SK-N-SH (cell line): ENCODE results near the gene NUDT12. TPM values are rescaled to one million over a fixed set of nuclear protein-coding genes. Genes with fewer than 3 reads are reported as not detected.

Experiments
- CTCF ChIA-PET: fragments of 300-600, 350-600 bp; formaldehyde crosslinking; extraction: SDS; loops from one replicate; lab custom pipeline; 2021; lab: Yijun Ruan, JAX
- POLR2A ChIA-PET: fragments of 350-600 bp; sonication (Branson Sonifier 250); formaldehyde crosslinking; extraction: SDS; loops from one replicate; lab custom pipeline; 2020; ENCODE audit warnings: antibody characterized with exemption, inconsistent platforms; lab: Yijun Ruan, JAX
- DNase-seq: peaks from one replicate; pipeline ENCODE4 v3.0.0; 2012
- H2AFZ ChIP-seq: fragments of 200-600 bp; sonication (generic); 2 replicates; pipeline ENCODE4 v1.8.1; 2016; ENCODE audit warnings: antibody characterized with exemption, mild to moderate bottlenecking, low read depth
- H3F3A ChIP-seq: fragments of 200-600 bp; sonication (generic); replicated peaks from 2 replicates; pipeline ENCODE3; 2016; ENCODE audit warnings: antibody characterized with exemption, mild to moderate bottlenecking; ENCODE audit not compliant: insufficient read depth
- H3K27ac ChIP-seq, 2 experiments: fragments of 200-500 bp in 1 of 2; fragments of 200-600 bp in 1 of 2; sonication (Bioruptor generic) in 1 of 2; sonication (generic), shearing (Covaris generic) in 1 of 2; 2 replicates each; pipeline versions ENCODE4 v1.5.1 to v1.6.1; 2014 to 2016; ENCODE audit warnings: low read depth in 2 of 2, inconsistent platforms in 1 of 2, low read length in 1 of 2, mild to moderate bottlenecking in 1 of 2, mixed read lengths in 1 of 2
- H3K27me3 ChIP-seq: fragments of 200-600 bp; sonication (generic), shearing (Covaris generic); 2 replicates; pipeline ENCODE4 v1.6.1; 2016; ENCODE audit warnings: mixed run types; ENCODE audit not compliant: insufficient read depth
- H3K36me3 ChIP-seq, 2 experiments: fragments of 200-500 bp in 1 of 2; fragments of 200-600 bp in 1 of 2; sonication (Bioruptor generic) in 1 of 2; sonication (generic) in 1 of 2; replicated peaks in 1 of 2; 2 replicates each; pipeline versions ENCODE3 to v1.5.1; 2014 to 2016; ENCODE audit warnings: low read length in 1 of 2, mild to moderate bottlenecking in 1 of 2; ENCODE audit not compliant: insufficient read depth in 2 of 2, control insufficient read depth in 1 of 2
- H3K4me1 ChIP-seq, 2 experiments: fragments of 200-500 bp in 1 of 2; fragments of 200-600 bp in 1 of 2; sonication (Bioruptor generic) in 1 of 2; sonication (generic), shearing (Covaris generic) in 1 of 2; 2 replicates each; pipeline versions ENCODE4 v1.5.1 to v1.6.1; 2014 to 2016; ENCODE audit warnings: low read depth in 1 of 2, low read length in 1 of 2, mixed run types in 1 of 2; ENCODE audit not compliant: insufficient read depth in 2 of 2, control insufficient read depth in 1 of 2
- H3K4me2 ChIP-seq: fragments of 200-600 bp; sonication (generic), shearing (Covaris generic); 2 replicates; pipeline ENCODE4 v1.6.1; 2017; ENCODE audit warnings: mixed run types
- H3K4me3 ChIP-seq, 2 experiments: fragments of 200-500 bp in 1 of 2; fragments of 200-600 bp in 1 of 2; sonication (Bioruptor generic) in 1 of 2; sonication (generic), shearing (Covaris generic) in 1 of 2; 2 replicates each; pipeline versions ENCODE4 v1.5.1 to v1.8.1; 2014 to 2016; ENCODE audit warnings: low read depth in 2 of 2, inconsistent platforms in 1 of 2, low read length in 1 of 2, mild to moderate bottlenecking in 1 of 2, mixed read lengths in 1 of 2, moderate library complexity in 1 of 2
- H3K79me2 ChIP-seq: fragments of 200-600 bp; sonication (generic); 2 replicates; pipeline ENCODE4 v1.8.1; 2017; ENCODE audit warnings: mild to moderate bottlenecking; ENCODE audit not compliant: insufficient read depth
- H3K9ac ChIP-seq: fragments of 200-600 bp; sonication (generic); 2 replicates; pipeline ENCODE4 v1.6.1; 2017; ENCODE audit warnings: mixed run types
- H3K9me2 ChIP-seq: fragments of 200-600 bp; sonication (generic); 2 replicates; pipeline ENCODE4 v1.6.1; 2017; ENCODE audit warnings: mixed run types
- H3K9me3 ChIP-seq: fragments of 200-600 bp; sonication (generic); 2 replicates; pipeline ENCODE4 v1.6.1; 2017; ENCODE audit warnings: mixed run types, mild to moderate bottlenecking, moderate library complexity
- H4K20me1 ChIP-seq: fragments of 200-600 bp; sonication (generic); 2 replicates; pipeline ENCODE4 v1.6.1; 2017; ENCODE audit warnings: mild to moderate bottlenecking, mixed run types; ENCODE audit not compliant: insufficient read depth
- CTCF ChIP-seq: fragments of 200-600 bp; sonication (generic); IDR thresholded peaks from 2 replicates; pipeline ENCODE4 v1.6.1; 2017; ENCODE audit warnings: antibody characterized with exemption, mild to moderate bottlenecking, moderate library complexity
- EP300 ChIP-seq, 2 experiments: IDR thresholded peaks; 2 replicates each; pipeline versions ENCODE4 v1.4.0 to v1.6.1; 2012; ENCODE audit warnings: borderline replicate concordance in 1 of 2, low read depth in 1 of 2, low read length in 1 of 2
- FOSL2 ChIP-seq: IDR thresholded peaks from 2 replicates; pipeline ENCODE4 v1.4.0; 2012; ENCODE audit warnings: low read depth, mild to moderate bottlenecking, moderate library complexity, borderline replicate concordance
- GABPA ChIP-seq: IDR thresholded peaks from 2 replicates; pipeline ENCODE4 v1.4.0; 2012; ENCODE audit warnings: low read depth, mild to moderate bottlenecking
- GATA2 ChIP-seq: sonication (generic); formaldehyde crosslinking; IDR thresholded peaks from 2 replicates; pipeline ENCODE4 v1.5.0; 2020; ENCODE audit warnings: mild to moderate bottlenecking, missing genetic modification reagents
- IRF3 ChIP-seq: fragments of 150-350 bp; IDR thresholded peaks from 2 replicates; pipeline ENCODE4 v1.6.1; 2016; ENCODE audit warnings: mild to moderate bottlenecking, low read depth, low read length
- JUND ChIP-seq: IDR thresholded peaks from 2 replicates; pipeline ENCODE4 v1.4.0; 2012
- MAX ChIP-seq: IDR thresholded peaks from 2 replicates; pipeline ENCODE4 v1.4.0; 2012; ENCODE audit warnings: low read depth
- MEF2A ChIP-seq: IDR thresholded peaks from 2 replicates; pipeline ENCODE4 v1.4.0; 2012; ENCODE audit warnings: low read depth, borderline replicate concordance
- MXI1 ChIP-seq: IDR thresholded peaks from 2 replicates; pipeline ENCODE4 v1.6.1; 2012; ENCODE audit warnings: mild to moderate bottlenecking, low read depth, low read length, improper control_type of control experiment
- NFIC ChIP-seq: IDR thresholded peaks from 2 replicates; pipeline ENCODE4 v1.4.0; 2012; ENCODE audit warnings: borderline replicate concordance
- NRF1 ChIP-seq: IDR thresholded peaks from 2 replicates; pipeline ENCODE4 v1.6.1; 2012; ENCODE audit warnings: low read depth, mild to moderate bottlenecking, low read length
- PBX3 ChIP-seq: IDR thresholded peaks from 2 replicates; pipeline ENCODE4; 2012
- RFX5 ChIP-seq: IDR thresholded peaks from 2 replicates; pipeline ENCODE4 v1.6.1; 2012; ENCODE audit warnings: mild to moderate bottlenecking, improper control_type of control experiment, low read length
- RXRA ChIP-seq: IDR thresholded peaks from 2 replicates; pipeline ENCODE4 v1.4.0; 2012; ENCODE audit warnings: low read depth, mild to moderate bottlenecking, borderline replicate concordance
- SIN3A ChIP-seq: IDR thresholded peaks from 2 replicates; pipeline ENCODE4 v1.6.1; 2012; ENCODE audit warnings: low read depth, mild to moderate bottlenecking, low read length, moderate library complexity, borderline replicate concordance
- TAF1 ChIP-seq: IDR thresholded peaks from 2 replicates; pipeline ENCODE4 v1.6.1; 2012; ENCODE audit warnings: low read depth, mild to moderate bottlenecking, low read length, moderate library complexity, borderline replicate concordance
- TEAD4 ChIP-seq: IDR thresholded peaks from 2 replicates; pipeline ENCODE4 v1.4.0; 2012; ENCODE audit warnings: mild to moderate bottlenecking, borderline replicate concordance; ENCODE audit not compliant: insufficient read depth
- USF1 ChIP-seq: IDR thresholded peaks from 2 replicates; pipeline ENCODE4 v1.4.0; 2012; ENCODE audit warnings: low read depth, borderline replicate concordance
- ZBTB33 ChIP-seq: IDR thresholded peaks from 2 replicates; pipeline ENCODE4 v1.4.0; 2012; ENCODE audit warnings: low read depth, borderline replicate concordance
- WGBS: methylation state at CpG from one replicate; pipeline ENCODE4 v1.1.6; 2017; ENCODE audit warnings: low lambda C conversion rate; 5-methylcytosine and 5-hydroxymethylcytosine counted together
- polyA plus RNA-seq, 3 experiments: library from polyadenylated mRNA; depleted of rRNA; stranded (reverse); fragments of >200 nt; gene quantifications; 2 replicates each; pipeline ENCODE4 v1.2.3, GENCODE V29; 2012

NUDT12 gene
- polyA plus RNA-seq, 1 of the 3 experiments (the other 2 are of a cell fraction) = 4.9 TPM

- no peaks in the 10 kb centered on the region for H3K9me2 ChIP-seq
- DNase-seq = no peak
- H3K36me3 ChIP-seq = no peaks in the 10 kb centered on the region
- no peak overlapping the region for H3K27ac ChIP-seq
- CTCF ChIA-PET = no interaction called here
- POLR2A ChIA-PET = no interaction called here
- no peaks in the 10 kb centered on the region for H3K79me2 ChIP-seq
- no peaks in the 10 kb centered on the region; a peak in 1 of 4 replicates for H3K4me1 ChIP-seq
- H3K9ac ChIP-seq = no peak overlapping the region
- H3K27me3 ChIP-seq = no peaks in the 10 kb centered on the region
- no peak overlapping the region for H3K4me2 ChIP-seq
- no peak overlapping the region for H2AFZ ChIP-seq
- no peaks in the 10 kb centered on the region for H3F3A ChIP-seq
- TF ChIP-seq JUND (no peak), GATA2 (CRISPR knock-in tag) (no peak), CTCF (no peak), MEF2A (no peak), GABPA (no peak), NFIC (no peak)
- H3K9me3 ChIP-seq = no peaks in the 10 kb centered on the region
- no peak overlapping the region for H3K4me3 ChIP-seq
- no peaks in the 10 kb centered on the region for H4K20me1 ChIP-seq
- 82% methylated on average over 3 of the region's 3 CpGs for WGBS
Measured at GRCh38 chr5:103589776-103590175, 27.2 kb upstream of the NUDT12 start.

- ChIA-PET CTCF (no interaction called here), POLR2A (no interaction called here)
- no peak overlapping the region for H3K4me3 ChIP-seq
- H3K27ac ChIP-seq = no peak overlapping the region
- no peak overlapping the region for H3K9ac ChIP-seq
- H2AFZ ChIP-seq = peak overlapping the region; percentile 23; the same call in 1 of the 2 replicates
- H4K20me1 ChIP-seq = no peaks in the 10 kb centered on the region
- no peak overlapping the region for H3K4me2 ChIP-seq
- no peaks in the 10 kb centered on the region for H3K9me2 ChIP-seq
- H3F3A ChIP-seq = no peaks in the 10 kb centered on the region
- WGBS = 51% methylated on average over 3 of the region's 3 CpGs
- no peak for TF ChIP-seq NRF1
- TF ChIP-seq MEF2A = no peak
- peak; percentile 35; the same call in 1 of the 2 replicates for TF ChIP-seq JUND
- no peak for TF ChIP-seq TAF1
- peak; percentile 40 for TF ChIP-seq PBX3
- no peak for TF ChIP-seq RXRA
- TF ChIP-seq IRF3 = no peak
- no peak for TF ChIP-seq ZBTB33
- TF ChIP-seq MXI1 = no peak
- TF ChIP-seq USF1 = no peak
- TF ChIP-seq GABPA = no peak
- TF ChIP-seq FOSL2 = peak; percentile 32; the same call in 1 of the 2 replicates
- TF ChIP-seq EP300 (IDR thresholded peaks at IDR 0.05; ENCODE audit: borderline replicate concordance in 1 of 2, low read depth in 1 of 2, low read length in 1 of 2) = no peak
- no peak for TF ChIP-seq MAX
- no peak for TF ChIP-seq GATA2 (CRISPR knock-in tag)
- TF ChIP-seq TEAD4 = no peak
- no peak for TF ChIP-seq SIN3A
- TF ChIP-seq RFX5 = no peak
- H3K4me1 ChIP-seq = no peaks in the 10 kb centered on the region; a peak in 1 of 4 replicates
- no peaks in the 10 kb centered on the region for H3K79me2 ChIP-seq
- no peaks in the 10 kb centered on the region for H3K9me3 ChIP-seq
- H3K36me3 ChIP-seq = no peaks in the 10 kb centered on the region
- no peaks in the 10 kb centered on the region for H3K27me3 ChIP-seq
- DNase-seq = no peak
Measured at GRCh38 chr5:103589357-103589756, 26.8 kb upstream of the NUDT12 start.
